ENCODE results near the gene C2CD3.

DNA sequence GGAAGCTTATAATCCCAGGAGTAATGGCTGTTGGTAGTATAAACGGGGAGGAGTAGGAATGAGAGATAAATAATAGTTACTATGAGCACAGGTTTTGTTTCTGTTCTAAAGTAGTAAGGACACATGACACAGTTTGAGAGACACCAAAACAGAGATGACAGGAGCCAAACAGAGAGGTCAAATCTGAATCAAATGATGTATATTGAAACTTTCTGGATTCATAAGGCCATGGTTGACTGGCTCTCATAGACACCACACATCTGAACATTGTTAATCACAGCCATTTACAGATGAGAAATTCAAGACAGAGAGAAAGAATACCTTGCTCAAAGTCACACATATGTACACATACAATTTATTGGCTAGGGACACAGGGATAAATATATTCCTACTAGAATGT, 98.5 kb downstream of the C2CD3 start:
- TF ChIP-seq CTCF (IDR thresholded peaks at IDR 0.05) (no peak), POLR2A (IDR thresholded peaks at IDR 0.05) (no peak)

All from tibial nerve (tissue), 3 donors.